GM18505 (cell line): ENCODE results near the gene PCP2.

Experiments used
- ATAC-seq: cut with Tn5 transposase; IDR thresholded peaks from one replicate; pipeline ENCODE4 v1.9.1; 2021; ENCODE audit not compliant: unreplicated experiment
- POLR2A ChIP-seq: IDR thresholded peaks from 4 replicates; pipeline ENCODE4 v1.6.1; 2011; ENCODE audit warnings: borderline replicate concordance; ENCODE audit not compliant: insufficient read depth, insufficient read length; ENCODE audit errors: extremely low read depth

The PCP2 gene

DNA sequence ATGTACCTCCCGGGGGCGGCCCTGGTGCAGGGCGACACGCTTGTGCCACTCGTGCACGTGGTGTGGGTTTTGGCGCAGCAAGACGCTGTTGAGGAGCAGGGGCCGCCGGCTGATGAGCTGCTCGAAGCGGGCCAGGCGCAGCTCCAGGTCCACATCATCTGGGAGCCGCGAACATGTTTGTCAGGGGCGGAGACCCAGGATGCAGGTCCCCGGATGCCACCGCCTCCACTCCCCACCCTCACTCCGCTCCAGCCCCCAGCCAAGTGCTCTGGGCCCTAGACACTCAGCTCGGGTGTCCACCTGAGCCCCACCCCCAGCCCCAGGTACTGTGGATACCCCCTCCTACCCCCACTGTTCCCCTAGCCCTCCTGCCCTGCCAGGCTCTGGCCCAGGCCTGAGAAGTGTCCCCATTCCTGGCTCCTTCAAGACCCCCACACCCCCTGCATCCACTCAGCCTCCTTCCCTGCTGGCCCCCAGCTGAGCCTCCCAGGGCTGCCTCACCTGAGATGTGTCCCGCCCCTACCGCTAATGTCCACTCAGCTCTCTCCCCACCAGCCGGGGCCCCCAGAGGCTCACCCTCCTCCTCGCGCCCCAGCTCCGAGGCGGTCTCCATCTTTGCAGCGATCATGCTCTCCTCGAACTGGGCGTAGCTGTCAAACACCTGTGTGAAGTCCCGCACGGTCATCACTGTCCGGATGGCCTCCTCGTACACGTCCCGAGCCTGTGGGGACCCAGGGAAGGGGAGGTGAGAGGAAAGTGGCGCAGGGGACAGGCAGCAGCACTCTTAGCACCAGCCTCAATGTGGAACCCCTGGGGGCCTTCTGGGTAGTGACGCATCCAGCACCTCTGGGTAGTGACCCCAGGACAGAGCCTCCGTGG, 9.6 kb downstream of the PCP2 start:
- TF ChIP-seq POLR2A = no peak

DNA sequence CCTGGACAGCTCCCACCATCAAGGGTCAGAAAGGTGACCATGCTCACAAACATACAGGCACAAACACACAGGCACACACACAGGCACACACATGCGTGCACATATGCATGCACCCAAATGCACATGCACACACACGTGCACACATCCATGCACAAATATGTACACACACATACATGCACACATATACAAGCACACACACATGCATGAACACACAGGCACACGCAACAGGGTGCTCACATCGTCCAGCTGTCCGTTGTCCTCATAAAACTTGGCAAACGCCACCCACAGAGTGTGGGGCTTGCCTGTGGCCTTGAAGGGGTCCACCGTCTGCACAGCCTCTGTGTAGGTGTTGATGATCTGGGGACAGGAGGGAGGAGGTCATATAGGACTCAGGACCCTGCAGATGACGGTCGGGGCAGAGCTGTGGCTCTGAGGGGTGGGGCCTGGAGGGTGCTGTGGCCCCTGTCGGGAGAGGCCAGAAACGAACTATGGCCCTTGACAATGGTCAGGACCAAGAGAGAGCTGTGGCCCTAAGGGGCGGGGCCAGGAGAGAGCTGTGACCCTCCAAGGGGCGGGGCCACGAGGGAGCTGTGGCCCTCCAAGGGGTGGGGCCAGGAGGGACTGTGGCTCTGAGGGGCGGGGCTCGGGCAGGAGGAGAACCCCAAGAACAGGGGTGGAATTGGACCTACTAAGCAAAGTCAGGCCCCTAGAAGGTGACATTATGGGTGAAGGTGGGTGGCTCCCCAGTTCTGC, 10.4 kb downstream of the PCP2 start:
- TF ChIP-seq POLR2A = no peak
- ATAC-seq = no peak

More for the DNA sequence above, 9.6 kb downstream of the PCP2 start:
- ATAC-seq = no peak

DNA sequence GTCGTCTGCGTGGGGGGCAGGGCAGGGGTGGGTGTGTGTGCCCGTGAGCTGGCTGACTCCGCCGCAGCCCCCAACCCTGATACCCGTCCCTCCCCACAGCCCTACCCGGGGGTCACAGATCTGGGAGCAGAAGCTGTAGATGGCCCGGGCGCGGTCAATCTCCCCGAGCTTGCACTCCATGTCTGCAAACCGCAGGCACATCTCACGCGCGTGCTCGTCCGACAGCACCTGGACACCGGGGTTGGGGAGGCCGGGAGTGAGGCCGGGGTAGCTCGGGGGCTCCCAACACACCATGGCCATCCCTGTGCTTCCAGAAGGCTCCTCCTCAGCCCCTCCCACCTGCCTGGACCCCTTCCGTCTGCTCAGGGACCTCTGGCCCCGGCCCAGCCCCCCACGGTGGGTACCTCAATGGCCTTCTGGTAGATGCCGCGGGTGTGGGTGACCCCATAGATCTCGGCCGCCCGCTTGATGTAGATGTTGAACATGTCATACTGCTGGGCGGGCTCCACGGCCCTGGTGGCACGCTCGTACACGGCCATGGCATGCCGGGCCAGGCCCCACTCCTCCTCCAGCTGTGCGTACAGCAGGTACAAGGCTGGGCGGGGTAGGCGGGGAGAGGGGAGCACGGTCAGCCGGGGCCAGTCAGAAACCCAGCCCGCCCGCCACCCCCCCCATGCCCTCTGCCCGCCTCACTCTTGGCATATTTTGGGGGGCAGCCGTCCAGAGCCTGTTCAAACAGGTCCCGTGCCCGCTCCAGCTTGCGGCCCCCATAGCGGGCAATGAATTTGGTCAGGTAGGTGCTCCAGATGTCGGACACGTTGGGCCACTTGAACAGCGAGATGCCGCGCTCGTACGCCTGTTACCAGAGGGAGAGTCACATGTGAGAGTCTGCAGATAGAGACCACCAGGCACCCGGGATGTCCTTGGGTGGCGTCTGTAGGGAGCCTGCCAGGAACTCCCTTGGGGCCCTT, 12.8 kb downstream of the PCP2 start:
- ATAC-seq = no peak

DNA sequence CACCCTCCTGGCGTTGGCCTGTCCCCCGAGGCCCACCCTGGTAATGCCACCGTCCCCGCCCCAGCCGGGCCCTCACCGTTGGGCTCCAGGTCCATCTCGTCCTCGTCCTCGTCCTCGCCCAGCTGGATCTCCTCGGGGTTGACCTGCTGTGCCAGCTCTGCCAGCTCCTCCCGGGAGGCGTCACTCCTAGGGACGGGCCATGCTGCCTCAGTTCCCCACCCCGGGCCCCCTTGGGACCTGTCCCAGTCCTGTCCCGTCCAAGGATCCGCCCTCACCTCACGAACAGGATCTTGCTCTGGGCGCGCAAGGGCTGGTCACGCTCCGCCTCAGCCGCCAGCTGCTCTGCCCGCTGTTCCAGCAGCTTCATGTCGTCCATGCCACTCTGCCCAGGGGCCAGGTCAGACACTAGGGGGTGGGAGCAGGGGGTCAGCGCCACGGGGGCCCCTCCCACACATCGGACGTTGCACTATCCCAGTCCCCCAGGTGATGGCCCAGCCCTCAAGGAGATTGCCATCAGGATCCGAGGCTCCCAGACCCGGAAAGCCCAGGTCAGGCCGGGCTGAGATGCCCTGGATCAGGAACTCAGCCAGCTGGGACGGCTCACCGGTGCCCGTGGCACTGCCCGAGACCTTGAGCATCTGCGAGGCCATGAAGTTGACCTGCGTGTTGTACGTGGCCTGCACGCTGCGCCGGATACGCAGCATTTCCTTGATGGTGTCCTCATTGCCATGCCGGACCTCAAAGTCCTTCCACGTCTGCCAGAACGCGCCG, 13.7 kb downstream of the PCP2 start:
- TF ChIP-seq POLR2A = no peak
- ATAC-seq = no peak

More for the DNA sequence above, 12.8 kb downstream of the PCP2 start:
- no peak for TF ChIP-seq POLR2A

DNA sequence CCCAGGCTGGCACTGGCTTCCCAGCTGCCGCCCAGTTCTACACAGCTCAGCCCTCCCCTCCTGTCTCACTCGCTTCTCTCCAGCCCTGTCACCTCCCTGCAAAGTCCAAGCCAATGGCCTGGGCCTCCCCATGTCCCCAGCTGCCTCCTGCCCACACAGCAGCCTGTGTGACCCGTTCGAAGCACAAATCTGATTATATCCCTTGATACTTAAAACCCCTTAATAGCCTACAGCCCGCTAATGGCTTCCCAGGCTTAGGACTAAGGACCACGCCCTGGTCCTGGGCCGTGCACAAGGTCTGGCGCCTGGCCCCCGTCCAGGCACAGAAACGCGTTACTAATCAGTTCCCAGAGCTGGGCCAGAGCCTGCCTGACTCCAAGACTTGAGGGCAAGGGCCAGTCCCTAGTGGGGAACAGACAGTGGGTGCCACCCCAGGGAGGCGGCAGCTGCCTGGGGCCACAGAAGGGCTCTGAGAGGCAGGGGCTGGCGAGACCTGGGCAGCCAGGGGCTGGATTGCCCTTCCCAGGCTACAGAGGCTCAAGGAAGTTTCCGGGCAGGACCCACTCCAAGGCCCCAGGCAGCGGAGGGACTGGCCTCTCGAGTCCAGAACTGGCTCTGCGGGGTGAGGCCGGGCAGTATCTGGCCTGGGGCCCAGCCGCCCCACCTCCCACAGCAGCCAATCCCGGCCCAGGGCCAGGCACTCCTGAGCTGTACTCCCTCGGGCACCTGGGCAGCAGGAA, 14.6 kb downstream of the PCP2 start:
- TF ChIP-seq POLR2A = no peak
- no peak for ATAC-seq

DNA sequence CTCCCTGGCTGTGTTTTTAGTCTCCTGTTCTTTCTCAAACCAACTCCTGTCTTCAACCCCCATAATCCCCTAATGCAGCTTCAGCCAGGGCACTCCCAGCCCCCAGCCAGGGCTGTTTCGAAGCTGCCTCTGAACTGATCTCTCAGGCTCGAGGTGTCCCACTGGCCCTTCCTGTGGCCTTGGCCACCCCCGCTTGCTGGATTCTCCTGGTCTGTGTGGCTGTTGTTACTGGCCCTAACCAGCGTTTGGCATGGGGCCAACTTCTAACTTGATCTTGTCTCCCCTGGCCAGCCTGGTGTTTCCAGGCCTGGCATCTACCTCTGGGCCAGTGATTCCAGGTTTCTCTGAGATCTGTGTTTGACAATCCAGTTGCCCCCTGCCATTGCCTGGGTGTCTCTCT, 15.2 kb downstream of the PCP2 start:
- ATAC-seq = no peak
- no peak for TF ChIP-seq POLR2A

DNA sequence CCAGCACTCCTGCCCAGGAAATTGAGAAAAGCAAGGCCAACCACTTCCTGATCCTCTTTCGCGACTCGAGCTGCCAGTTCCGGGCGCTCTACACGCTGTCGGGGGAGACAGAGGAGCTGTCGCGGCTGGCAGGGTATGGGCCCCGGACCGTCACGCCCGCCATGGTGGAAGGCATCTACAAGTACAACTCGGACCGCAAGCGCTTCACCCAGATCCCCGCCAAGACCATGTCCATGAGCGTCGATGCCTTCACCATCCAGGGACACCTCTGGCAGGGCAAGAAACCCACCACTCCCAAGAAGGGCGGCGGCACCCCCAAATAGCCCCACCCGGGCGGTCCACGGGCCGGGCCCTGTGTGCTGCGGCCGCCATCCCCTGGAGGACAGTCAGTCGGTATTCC, 15.8 kb downstream of the PCP2 start:
- no peak for ATAC-seq
- TF ChIP-seq POLR2A = no peak

DNA sequence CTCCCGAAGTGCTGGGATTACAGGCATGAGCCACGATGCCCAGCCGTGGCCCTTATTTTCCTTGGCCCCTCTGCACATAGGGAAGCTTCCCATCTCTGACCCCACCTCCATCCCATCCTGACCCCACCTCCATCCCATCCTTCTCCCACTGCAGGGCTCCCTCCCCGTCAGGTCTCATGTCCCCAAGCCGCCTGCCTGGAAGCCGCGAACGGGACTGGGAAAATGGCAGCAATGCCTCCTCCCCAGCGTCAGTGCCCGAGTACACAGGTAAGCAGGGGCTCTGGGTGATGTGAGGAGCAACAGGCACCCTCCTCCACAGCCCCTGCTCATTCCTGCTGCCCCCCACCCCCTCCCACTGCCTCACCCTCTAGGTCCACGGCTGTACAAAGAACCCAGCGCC, 16.3 kb downstream of the PCP2 start:
- TF ChIP-seq POLR2A = no peak
- no peak for ATAC-seq

DNA sequence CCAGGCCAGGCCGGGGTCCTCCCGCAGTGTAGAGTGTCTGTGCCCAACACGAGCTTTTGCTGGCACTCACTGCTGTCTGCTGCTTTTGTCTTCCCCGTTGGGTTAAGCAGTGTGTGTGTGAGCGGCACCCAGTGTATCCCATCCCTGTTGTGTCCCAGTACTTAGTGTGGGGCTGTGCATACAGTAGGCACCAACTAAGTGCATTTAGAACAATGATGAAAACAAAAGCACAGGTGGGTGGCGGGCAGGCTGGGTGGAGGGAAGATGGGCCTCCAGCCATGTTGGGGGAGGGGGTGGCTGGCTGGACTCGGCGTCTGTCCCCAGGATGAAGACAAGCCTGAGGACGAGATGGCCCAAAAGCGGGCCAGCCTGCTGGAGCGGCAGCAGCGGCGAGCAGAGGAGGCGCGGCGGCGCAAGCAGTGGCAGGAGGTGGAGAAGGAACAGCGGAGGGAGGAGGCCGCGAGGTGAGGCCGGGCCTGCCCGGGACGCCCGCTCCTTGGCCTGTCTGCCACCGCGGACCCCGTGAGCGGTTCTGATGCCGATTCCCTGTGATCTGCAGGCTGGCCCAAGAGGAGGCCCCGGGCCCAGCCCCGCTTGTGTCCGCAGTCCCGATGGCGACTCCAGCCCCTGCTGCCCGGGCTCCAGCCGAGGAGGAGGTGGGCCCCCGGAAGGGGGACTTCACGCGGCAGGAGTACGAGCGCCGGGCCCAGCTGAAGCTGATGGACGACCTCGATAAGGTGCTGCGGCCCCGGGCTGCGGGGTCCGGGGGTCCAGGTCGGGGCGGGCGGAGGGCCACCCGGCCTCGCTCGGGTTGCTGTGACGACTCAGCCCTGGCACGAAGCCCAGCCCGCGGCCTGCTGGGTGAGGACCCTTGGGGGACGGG, 18.4 kb downstream of the PCP2 start:
- ATAC-seq = no peak
- no peak for TF ChIP-seq POLR2A

DNA sequence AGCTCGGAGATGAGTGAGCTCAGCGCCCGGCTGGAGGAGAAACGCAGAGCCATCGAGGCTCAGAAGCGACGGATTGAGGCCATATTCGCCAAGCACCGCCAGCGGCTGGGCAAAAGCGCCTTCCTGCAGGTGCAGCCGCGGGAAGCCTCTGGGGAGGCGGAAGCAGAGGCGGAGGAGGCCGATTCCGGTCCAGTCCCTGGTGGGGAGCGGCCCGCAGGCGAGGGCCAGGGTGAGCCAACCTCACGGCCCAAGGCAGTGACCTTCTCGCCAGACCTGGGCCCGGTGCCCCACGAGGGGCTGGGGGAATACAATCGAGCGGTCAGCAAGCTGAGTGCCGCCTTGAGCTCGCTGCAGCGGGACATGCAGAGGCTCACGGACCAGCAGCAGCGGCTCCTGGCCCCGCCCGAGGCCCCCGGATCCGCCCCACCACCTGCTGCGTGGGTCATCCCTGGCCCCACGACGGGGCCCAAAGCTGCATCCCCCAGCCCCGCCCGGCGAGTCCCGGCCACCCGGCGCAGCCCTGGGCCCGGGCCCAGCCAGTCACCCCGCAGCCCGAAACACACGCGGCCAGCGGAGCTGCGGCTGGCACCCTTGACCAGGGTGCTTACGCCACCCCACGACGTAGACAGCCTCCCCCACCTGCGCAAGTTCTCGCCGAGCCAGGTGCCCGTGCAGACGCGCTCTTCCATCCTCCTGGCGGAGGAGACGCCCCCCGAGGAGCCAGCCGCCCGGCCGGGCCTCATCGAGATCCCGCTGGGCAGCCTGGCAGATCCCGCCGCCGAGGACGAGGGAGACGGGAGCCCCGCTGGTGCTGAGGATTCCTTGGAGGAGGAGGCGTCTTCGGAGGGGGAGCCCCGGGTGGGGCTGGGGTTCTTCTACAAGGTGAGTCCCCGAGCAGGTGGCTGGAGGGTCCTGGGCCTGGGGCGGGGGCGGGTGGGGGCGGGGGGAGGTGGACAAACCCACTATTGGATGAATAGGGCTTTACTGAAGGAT, 20.9 kb downstream of the PCP2 start:
- TF ChIP-seq POLR2A = no peak
- ATAC-seq = no peak
